ENCODE results near the gene ZSCAN5C. TPM values are rescaled to one million over a fixed set of nuclear protein-coding genes. Genes with fewer than 3 reads are reported as not detected.
"Not testable (repeated sequence)": the region's sequence is repeated elsewhere in the genome, so short reads cannot be mapped to it uniquely, and the experiment has no call there.

Gene ZSCAN5C
- total RNA-seq, 4 donors from 2014 or later = not detected

GRCh38 chr19:56163097-56163496 lies 39.0 kb upstream of the ZSCAN5C start:
- no peaks in the 10 kb centered on the region for H3K27me3 ChIP-seq
- TF ChIP-seq POLR2A (IDR thresholded peaks at IDR 0.05) (no peak), CTCF (IDR thresholded peaks at IDR 0.05) (no peak), EP300 (IDR thresholded peaks at IDR 0.05) (no peak)
- no peak overlapping the region for H3K4me3 ChIP-seq
- H3K36me3 ChIP-seq = peaks cover 0 to 36% (median 0%) of the 10 kb centered on the region in 3 donors
- H3K4me1 ChIP-seq = no peaks in the 10 kb centered on the region
- H3K9me3 ChIP-seq = no peaks in the 10 kb centered on the region
- 89 to 92% methylated on average over 13 of the region's 13 CpGs for WGBS, 2 donors
- no peak for DNase-seq (ENCODE audit: low spot score in 2 of 2)
- H3K27ac ChIP-seq = no peak overlapping the region

GRCh38 chr19:56167064-56167578 lies 35.0 kb upstream of the ZSCAN5C start:
- no peak overlapping the region for H3K4me3 ChIP-seq
- TF ChIP-seq CTCF (IDR thresholded peaks at IDR 0.05) (no peak), POLR2A (IDR thresholded peaks at IDR 0.05) (no peak), EP300 (IDR thresholded peaks at IDR 0.05) (no peak)
- no peak overlapping the region for H3K27ac ChIP-seq
- DNase-seq (ENCODE audit: low spot score in 2 of 2) = no peak
- H3K4me1 ChIP-seq = peaks cover 0 to 4% (median 0%) of the 10 kb centered on the region in 4 donors
- H3K36me3 ChIP-seq = no peaks in the 10 kb centered on the region
- H3K27me3 ChIP-seq = no peaks in the 10 kb centered on the region
- 43 to 46% methylated on average over 7 of the region's 7 CpGs for WGBS, 2 donors
- no peaks in the 10 kb centered on the region for H3K9me3 ChIP-seq

- no peaks in the 10 kb centered on the region for H3K9me3 ChIP-seq
- DNase-seq (ENCODE audit: low spot score in 2 of 2) = no peak
- H3K27me3 ChIP-seq = peaks cover 0 to 12% of the 10 kb centered on the region in 2 donors
- WGBS, 2 donors = 72 to 73% methylated on average over 14 of the region's 14 CpGs
- no peak overlapping the region for H3K27ac ChIP-seq
- H3K36me3 ChIP-seq = no peaks in the 10 kb centered on the region
- H3K4me3 ChIP-seq = no peak overlapping the region
- peaks cover 0 to 4% (median 0%) of the 10 kb centered on the region in 4 donors for H3K4me1 ChIP-seq
- TF ChIP-seq POLR2A (IDR thresholded peaks at IDR 0.05) = no peak
- no peak for TF ChIP-seq CTCF (IDR thresholded peaks at IDR 0.05)
- no peak for TF ChIP-seq EP300 (IDR thresholded peaks at IDR 0.05)
Measured at GRCh38 chr19:56170261-56170660, 31.8 kb upstream of the ZSCAN5C start.

DNA sequence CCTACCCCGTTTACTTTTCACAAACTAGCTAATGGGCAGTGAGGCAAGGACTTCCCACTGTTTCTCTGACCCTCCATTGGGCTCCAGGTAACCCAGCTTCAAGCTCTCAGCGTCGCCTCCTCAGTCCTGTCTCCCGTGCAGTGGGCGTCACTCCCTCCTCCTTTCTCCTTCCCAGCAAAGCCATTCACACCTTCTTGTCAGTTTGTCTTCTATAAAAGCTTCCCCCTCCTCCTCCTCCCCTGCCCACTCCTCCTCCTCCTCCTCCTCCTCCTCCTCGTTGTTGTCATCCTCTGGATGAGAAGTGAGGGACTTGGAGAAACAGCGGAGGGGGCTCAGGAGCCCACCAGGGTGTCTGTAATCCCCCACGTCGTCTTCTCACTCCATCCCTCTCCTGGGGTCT lies 28.0 kb upstream of the ZSCAN5C start:
- Histone ChIP-seq H3K36me3 (no peaks in the 10 kb centered on the region), H3K4me1 (peaks cover 0 to 4% (median 0%) of the 10 kb centered on the region in 4 donors), H3K4me3 (no peak overlapping the region), H3K27me3 (peaks cover 0 to 20% of the 10 kb centered on the region in 2 donors), H3K27ac (no peak overlapping the region), H3K9me3 (no peaks in the 10 kb centered on the region)
- 7 to 10% methylated on average over 9 of the region's 9 CpGs for WGBS, 2 donors
- no peak for DNase-seq (ENCODE audit: low spot score in 2 of 2)
- no peak for TF ChIP-seq EP300 (IDR thresholded peaks at IDR 0.05)
- TF ChIP-seq CTCF (IDR thresholded peaks at IDR 0.05) = no peak
- TF ChIP-seq POLR2A (IDR thresholded peaks at IDR 0.05) = no peak

DNA sequence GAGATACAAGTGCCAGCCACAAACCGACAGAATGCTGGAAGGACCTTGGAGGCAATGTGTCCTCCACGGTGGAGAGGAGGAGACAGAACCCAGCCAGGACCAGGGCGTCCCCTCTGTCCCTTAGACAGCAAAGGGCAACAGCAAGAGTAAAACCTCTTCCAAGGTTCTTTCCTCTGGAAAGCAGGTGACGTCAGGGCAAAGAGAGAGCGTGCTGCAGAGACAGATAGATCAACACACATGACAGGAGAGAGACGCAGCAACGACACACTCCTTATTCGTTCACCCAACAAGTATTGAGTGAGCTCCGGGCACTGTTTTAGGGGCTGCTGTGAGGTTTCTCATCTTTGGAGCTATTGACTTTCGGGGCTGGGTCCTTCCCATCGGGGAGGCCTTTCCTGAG lies 27.5 kb upstream of the ZSCAN5C start:
- no peak for TF ChIP-seq EP300 (IDR thresholded peaks at IDR 0.05)
- DNase-seq (ENCODE audit: low spot score in 2 of 2) = no peak
- H3K9me3 ChIP-seq = no peaks in the 10 kb centered on the region
- no peaks in the 10 kb centered on the region for H3K36me3 ChIP-seq
- no peak overlapping the region for H3K27ac ChIP-seq
- H3K4me3 ChIP-seq = no peak overlapping the region
- H3K27me3 ChIP-seq = peaks cover 0 to 20% of the 10 kb centered on the region in 2 donors
- WGBS, 2 donors = 48 to 63% methylated on average over 11 of the region's 11 CpGs
- peaks cover 0 to 4% (median 0%) of the 10 kb centered on the region in 4 donors for H3K4me1 ChIP-seq

GRCh38 chr19:56175861-56176307 lies 26.2 kb upstream of the ZSCAN5C start, which contains the start of gene GALP:
Gene GALP (plus strand): TSS chr19:56176008. CDS start chr19:56177109, 1,101 bp downstream.
- not testable (repeated sequence) for H3K9me3 ChIP-seq; H3K27ac ChIP-seq; H3K4me3 ChIP-seq; H3K4me1 ChIP-seq; DNase-seq (ENCODE audit: low spot score in 2 of 2); H3K36me3 ChIP-seq
- peaks cover 0 to 20% of the 10 kb centered on the region in 2 donors for H3K27me3 ChIP-seq
- 29 to 38% methylated on average over 13 to 15 of the region's 15 CpGs for whole genome bisulfite sequencing, 2 donors

DNA sequence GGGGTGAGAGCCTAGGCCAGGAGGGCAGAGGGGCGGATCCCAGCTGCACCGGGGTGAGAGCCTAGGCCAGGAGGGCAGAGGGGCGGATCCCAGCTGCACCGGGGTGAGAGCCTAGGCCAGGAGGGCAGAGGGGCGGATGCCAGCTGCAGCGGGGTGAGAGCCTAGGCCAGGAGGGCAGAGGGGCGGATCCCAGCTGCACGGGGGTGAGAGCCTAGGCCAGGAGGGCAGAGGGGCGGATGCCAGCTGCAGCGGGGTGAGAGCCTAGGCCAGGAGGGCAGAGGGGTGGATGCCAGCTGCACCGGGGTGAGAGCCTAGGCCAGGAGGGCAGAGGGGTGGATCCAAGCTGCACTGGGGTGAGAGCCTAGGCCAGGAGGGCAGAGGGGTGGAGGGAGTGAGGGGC lies 25.8 kb upstream of the ZSCAN5C start:
- H3K4me1 ChIP-seq; H3K36me3 ChIP-seq; H3K4me3 ChIP-seq; DNase-seq (ENCODE audit: low spot score in 2 of 2); H3K27ac ChIP-seq; H3K9me3 ChIP-seq: not testable (repeated sequence)
- H3K27me3 ChIP-seq = peaks cover 0 to 20% of the 10 kb centered on the region in 2 donors
- WGBS, 2 donors = 28 to 58% methylated on average over 7 of the region's 11 CpGs
